Raji (cell line): ENCODE results near the gene NOB1.

ENCODE experiments used
- POLR2A ChIP-seq: IDR thresholded peaks from 2 replicates; pipeline ENCODE4 v1.6.1; 2011; ENCODE audit warnings: low read depth, low read length, control low read depth; ENCODE audit not compliant: insufficient read depth

Gene NOB1

DNA sequence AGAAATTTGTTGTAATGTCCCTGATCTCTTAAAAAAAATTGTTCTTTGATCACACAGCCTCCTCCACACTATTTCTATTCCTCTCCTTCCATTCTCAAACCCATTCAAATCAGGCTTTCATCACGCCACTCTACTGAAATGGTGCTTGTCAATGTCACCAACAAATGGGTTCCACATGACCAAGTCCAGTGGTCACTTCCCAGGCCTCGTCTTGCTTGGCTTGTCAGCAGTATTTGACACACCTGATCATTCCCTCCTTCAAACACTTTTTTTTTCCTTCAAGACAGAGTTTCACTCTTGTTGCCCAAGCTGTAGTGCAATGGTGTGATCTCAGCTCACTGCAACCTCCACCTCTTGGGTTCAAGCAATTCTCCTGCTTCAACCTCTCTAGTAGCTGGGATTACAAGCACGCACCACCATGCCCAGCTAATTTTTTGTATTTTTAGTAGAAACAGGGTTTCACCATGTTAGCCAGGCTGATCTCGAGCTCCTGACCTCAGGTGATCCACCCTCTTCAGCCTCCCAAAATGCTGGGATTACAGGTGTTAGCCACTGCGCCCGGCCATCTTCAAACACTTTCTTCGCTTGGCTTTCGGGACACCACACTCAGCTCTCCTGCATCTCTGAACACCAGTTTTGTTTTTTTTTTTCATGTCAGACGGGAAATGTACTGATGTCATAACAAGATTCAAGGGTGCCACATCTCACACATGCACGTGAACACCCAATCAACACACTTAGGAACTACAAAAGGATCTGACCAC, 46.6 kb downstream of the NOB1 start:
- no peak for TF ChIP-seq POLR2A

- no peak for TF ChIP-seq POLR2A
Observed at GRCh38 chr16:69706975-69707340, 47.8 kb downstream of the NOB1 start.

DNA sequence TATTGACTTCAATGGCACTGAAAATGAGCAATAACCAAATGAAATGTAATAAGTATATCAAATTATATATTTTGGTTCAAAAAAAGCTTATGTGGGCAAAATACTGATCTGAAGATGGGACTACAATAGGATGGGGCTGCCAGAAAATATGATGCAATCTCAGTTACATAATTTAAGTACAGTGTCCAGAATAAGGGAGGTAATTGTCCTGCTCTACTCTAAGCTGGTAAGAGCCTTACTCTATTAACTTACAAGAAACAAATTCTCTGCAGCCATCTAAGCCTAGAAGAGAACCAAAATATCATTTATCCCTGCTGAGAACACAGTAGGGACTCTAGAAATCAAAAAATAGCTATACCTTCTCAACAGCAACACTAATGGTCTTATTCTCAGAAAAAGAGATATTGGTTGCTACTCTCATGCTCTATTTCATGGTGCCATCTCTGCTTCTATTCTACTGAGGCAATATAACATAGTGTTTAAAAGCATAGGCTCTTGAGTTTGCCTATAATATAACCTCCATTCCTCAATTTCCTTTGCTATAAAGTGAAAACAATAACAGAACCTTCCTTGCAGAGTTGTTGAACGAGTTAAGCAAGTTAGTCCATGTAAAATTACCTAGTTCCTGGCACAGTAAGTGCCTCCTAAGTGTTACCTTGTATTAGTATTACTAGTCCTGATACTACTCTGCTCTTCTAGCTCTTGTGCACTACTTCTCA, 48.3 kb downstream of the NOB1 start:
- TF ChIP-seq POLR2A, result no peak

- TF ChIP-seq POLR2A, result no peak
Observed at GRCh38 chr16:69703638-69704037, 51.1 kb downstream of the NOB1 start.

DNA sequence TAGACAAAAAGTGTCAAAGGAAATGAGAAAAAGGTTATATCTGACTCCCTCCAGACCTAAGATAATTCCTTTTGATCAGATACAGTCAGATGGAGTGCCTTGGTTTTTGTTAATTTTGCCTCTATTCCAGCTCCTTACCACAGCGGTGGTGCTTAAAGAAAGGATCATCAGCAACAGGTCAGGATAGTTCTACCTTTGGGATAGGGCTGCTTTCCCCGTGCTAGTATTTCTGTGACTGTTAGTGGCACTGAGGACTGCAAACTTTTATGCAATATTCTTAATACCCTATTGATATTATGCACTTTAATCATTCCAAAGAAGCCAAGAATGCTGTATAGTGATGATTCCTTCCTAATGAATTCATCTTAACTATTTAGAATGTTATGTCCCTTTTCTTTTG, 52.9 kb downstream of the NOB1 start:
- TF ChIP-seq POLR2A, result no peak

DNA sequence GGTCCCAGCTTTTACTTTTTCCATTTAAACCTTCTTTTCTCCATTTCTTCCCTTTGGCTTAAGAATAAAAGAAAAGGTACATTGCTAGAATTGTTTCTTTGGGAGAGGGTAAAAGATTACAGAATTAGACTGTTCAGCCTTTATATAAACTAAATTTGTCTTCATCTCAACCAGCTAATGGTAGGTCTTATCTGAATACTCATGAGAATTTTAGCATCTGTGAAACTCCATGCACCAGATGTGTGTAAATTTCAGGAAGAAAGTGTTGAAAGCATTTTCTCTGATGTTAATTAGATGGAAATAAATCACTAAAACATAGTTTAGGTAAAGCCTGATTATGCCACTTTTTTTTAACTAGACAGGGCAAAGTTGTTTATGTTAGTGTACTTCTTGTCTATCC, 53.3 kb downstream of the NOB1 start:
- no peak for TF ChIP-seq POLR2A

- no peak for TF ChIP-seq POLR2A
Observed at GRCh38 chr16:69699915-69700314, 54.8 kb downstream of the NOB1 start.

DNA sequence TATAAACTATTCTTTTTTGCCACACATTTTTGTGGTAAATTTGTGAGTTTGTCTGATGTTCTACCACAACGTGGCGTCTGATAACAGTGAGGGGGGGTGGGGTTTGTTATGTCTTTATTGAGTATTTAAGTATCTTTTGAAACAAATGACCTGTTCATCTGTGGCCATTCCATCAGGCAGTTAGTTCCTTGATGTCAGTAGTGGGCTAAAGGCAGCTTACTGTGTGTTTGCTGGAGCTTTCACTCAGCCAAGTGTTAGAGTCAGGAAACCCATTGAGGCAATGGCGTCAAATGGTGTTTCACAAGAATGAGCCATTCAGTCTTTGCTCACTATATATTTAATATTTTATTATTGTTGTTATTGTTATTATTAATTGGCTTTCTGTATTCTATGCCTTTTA, 56.3 kb downstream of the NOB1 start:
- TF ChIP-seq POLR2A, result no peak

GRCh38 chr16:69693916-69694315, 60.8 kb downstream of the NOB1 start:
- no peak for TF ChIP-seq POLR2A

- no peak for TF ChIP-seq POLR2A
Observed at GRCh38 chr16:69691980-69692911, 62.5 kb downstream of the NOB1 start.
